RKO (cell line): ENCODE measurements around the gene CCDC149.
A peak's percentile ranks its signal among the peaks of the same experiment; 100 is the strongest.

Experiments used
- DNase-seq: peaks from one replicate; pipeline ENCODE4 v3.0.0-alpha.2; 2016; ENCODE audit warnings: low spot score

Gene CCDC149

GRCh38 chr4:24881508-24882196 lies 31.2 kb downstream of the CCDC149 start:
- DNase-seq, result no peak

- DNase-seq, result no peak
These were observed 32.7 kb downstream of the CCDC149 start for GRCh38 chr4:24880186-24880585.

- DNase-seq, result no peak
These were observed 34.2 kb downstream of the CCDC149 start for GRCh38 chr4:24878636-24879016.

GRCh38 chr4:24877868-24878635 lies 34.8 kb downstream of the CCDC149 start:
- DNase-seq, result no peak

GRCh38 chr4:24876431-24876830 lies 36.4 kb downstream of the CCDC149 start:
- DNase-seq, result no peak

GRCh38 chr4:24872720-24873119 lies 40.1 kb downstream of the CCDC149 start:
- DNase-seq, result no peak

- DNase-seq, result no peak
These were observed 41.6 kb downstream of the CCDC149 start for GRCh38 chr4:24871210-24871609.

- DNase-seq, result no peak
These were observed 45.0 kb downstream of the CCDC149 start for GRCh38 chr4:24867766-24868296.

- no peak for DNase-seq
These were observed 45.6 kb downstream of the CCDC149 start for GRCh38 chr4:24867251-24867650.

GRCh38 chr4:24865401-24865800 lies 47.4 kb downstream of the CCDC149 start:
- DNase-seq, result no peak

- DNase-seq, result no peak
These were observed 49.0 kb downstream of the CCDC149 start for GRCh38 chr4:24863799-24864198.

- no peak for DNase-seq
These were observed 50.6 kb downstream of the CCDC149 start for GRCh38 chr4:24862073-24862751.

GRCh38 chr4:24858550-24858949 lies 54.3 kb downstream of the CCDC149 start:
- no peak for DNase-seq

GRCh38 chr4:24858026-24858425 lies 54.8 kb downstream of the CCDC149 start:
- no peak for DNase-seq

GRCh38 chr4:24856586-24856985 lies 56.3 kb downstream of the CCDC149 start:
- DNase-seq, result no peak

GRCh38 chr4:24855741-24856140 lies 57.1 kb downstream of the CCDC149 start:
- DNase-seq, result no peak

GRCh38 chr4:24853142-24853541 lies 59.7 kb downstream of the CCDC149 start:
- no peak for DNase-seq

GRCh38 chr4:24850674-24851073 lies 62.2 kb downstream of the CCDC149 start:
- DNase-seq, result peak; percentile 20

GRCh38 chr4:24849756-24850155 lies 63.1 kb downstream of the CCDC149 start:
- DNase-seq, result no peak

GRCh38 chr4:24849351-24849750 lies 63.5 kb downstream of the CCDC149 start:
- DNase-seq, result no peak

GRCh38 chr4:24846716-24847115 lies 66.1 kb downstream of the CCDC149 start:
- no peak for DNase-seq

GRCh38 chr4:24845902-24846301 lies 66.9 kb downstream of the CCDC149 start:
- no peak for DNase-seq

- no peak for DNase-seq
These were observed 67.7 kb downstream of the CCDC149 start for GRCh38 chr4:24845132-24845531.
